Measurements from ENCODE around the gene CTDSP1. TPM values are rescaled to one million over a fixed set of nuclear protein-coding genes. Genes with fewer than 3 reads are reported as not detected.

CTDSP1 gene
- total RNA-seq, 6 experiments from 2014 or later = 55.1 to 95.9 (median 75.6) TPM

DNA sequence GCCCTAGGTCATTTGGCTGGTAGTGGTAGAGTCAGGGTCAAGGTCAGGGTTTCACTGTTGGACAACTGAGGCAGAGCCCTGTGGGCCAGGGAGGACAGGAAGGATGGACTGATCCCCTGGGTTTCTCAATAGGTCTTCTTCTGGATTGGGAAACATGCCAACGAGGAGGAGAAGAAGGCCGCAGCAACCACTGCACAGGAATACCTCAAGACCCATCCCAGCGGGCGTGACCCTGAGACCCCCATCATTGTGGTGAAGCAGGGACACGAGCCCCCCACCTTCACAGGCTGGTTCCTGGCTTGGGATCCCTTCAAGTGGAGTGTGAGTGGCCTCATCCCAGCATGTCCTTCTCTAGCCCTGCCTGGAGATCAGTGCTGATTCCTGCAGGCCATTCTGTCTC lies 37.3 kb downstream of the CTDSP1 start:
- WGBS (ENCODE audit: insufficient coverage, low coverage, low lambda C conversion rate, missing lambda C conversion rate) = 71% methylated on average over 5 of the region's 5 CpGs
- no peak overlapping the region for H3K4me3 ChIP-seq
- H3K36me3 ChIP-seq = peaks cover 0 to 20% (median 0%) of the 10 kb centered on the region in 4 donors
- ATAC-seq (no peak), DNase-seq (peak in 1 of 3 donors; percentile 27)
- H3K9me3 ChIP-seq = no peaks in the 10 kb centered on the region
- no peaks in the 10 kb centered on the region for H3K27me3 ChIP-seq
- TF ChIP-seq, protein P1, sequence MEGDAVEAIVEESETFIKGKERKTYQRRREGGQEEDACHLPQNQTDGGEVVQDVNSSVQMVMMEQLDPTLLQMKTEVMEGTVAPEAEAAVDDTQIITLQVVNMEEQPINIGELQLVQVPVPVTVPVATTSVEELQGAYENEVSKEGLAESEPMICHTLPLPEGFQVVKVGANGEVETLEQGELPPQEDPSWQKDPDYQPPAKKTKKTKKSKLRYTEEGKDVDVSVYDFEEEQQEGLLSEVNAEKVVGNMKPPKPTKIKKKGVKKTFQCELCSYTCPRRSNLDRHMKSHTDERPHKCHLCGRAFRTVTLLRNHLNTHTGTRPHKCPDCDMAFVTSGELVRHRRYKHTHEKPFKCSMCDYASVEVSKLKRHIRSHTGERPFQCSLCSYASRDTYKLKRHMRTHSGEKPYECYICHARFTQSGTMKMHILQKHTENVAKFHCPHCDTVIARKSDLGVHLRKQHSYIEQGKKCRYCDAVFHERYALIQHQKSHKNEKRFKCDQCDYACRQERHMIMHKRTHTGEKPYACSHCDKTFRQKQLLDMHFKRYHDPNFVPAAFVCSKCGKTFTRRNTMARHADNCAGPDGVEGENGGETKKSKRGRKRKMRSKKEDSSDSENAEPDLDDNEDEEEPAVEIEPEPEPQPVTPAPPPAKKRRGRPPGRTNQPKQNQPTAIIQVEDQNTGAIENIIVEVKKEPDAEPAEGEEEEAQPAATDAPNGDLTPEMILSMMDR (IDR thresholded peaks at IDR 0.05) = no peak
- intact Hi-C loops (cut with DNase I) = no loop called here
- no peak overlapping the region for H3K27ac ChIP-seq
- peaks cover 0 to 5% (median 0%) of the 10 kb centered on the region in 4 donors for H3K4me1 ChIP-seq

- no peak for ATAC-seq
- no CpG with 5 or more reads among the region's 1 CpG for WGBS (ENCODE audit: insufficient coverage, low coverage, low lambda C conversion rate, missing lambda C conversion rate)
- TF ChIP-seq, protein P1 (IDR thresholded peaks at IDR 0.05) = no peak
- no peak for TF ChIP-seq POLR2A (IDR thresholded peaks at IDR 0.05)
Observed at GRCh38 chr2:218437969-218438368, 38.3 kb downstream of the CTDSP1 start.

DNA sequence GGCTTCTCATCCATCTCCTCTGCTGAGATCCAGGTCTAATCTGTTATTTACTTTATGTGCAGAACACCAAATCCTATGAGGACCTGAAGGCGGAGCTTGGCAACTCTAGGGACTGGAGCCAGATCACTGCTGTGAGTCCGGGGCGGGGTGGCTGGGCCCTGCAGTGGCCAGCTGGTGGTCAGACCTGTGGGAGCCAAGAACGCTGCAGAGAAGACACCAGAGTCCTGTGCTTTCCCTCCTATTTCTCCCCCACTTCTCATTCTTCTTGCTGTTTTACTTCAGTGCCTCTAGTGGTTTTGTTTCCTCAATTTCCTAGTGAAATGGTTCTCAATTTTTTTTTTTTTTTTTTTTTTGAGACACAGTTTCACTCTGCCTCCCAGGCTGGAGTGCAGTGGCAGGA lies 38.9 kb downstream of the CTDSP1 start:
- H3K9me3 ChIP-seq = no peaks in the 10 kb centered on the region
- no peak overlapping the region for H3K4me3 ChIP-seq
- H3K27me3 ChIP-seq = no peaks in the 10 kb centered on the region
- peaks cover 0 to 5% (median under 1%) of the 10 kb centered on the region in 4 donors for H3K4me1 ChIP-seq
- H3K27ac ChIP-seq = no peak overlapping the region
- ATAC-seq (peak in 3 of 4 donors; percentile 30 to 46 (median 37)), DNase-seq (peak in 1 of 3 donors; percentile 37)
- no peak for TF ChIP-seq POLR2A (IDR thresholded peaks at IDR 0.05)
- TF ChIP-seq, protein P1 (IDR thresholded peaks at IDR 0.05) = no peak
- intact Hi-C loops (cut with DNase I) = no loop called here
- WGBS (ENCODE audit: insufficient coverage, low coverage, low lambda C conversion rate, missing lambda C conversion rate) = 63% methylated on average over 1 of the region's 4 CpGs
- H3K36me3 ChIP-seq = peaks cover 0 to 19% (median 0%) of the 10 kb centered on the region in 4 donors

More at GRCh38 chr2:218437969-218438368, 38.3 kb downstream of the CTDSP1 start:
- H3K36me3 ChIP-seq = peaks cover 0 to 20% (median 0%) of the 10 kb centered on the region in 4 donors
- H3K9me3 ChIP-seq = no peaks in the 10 kb centered on the region
- H3K4me1 ChIP-seq = peaks cover 0 to 5% (median 0%) of the 10 kb centered on the region in 4 donors
- DNase-seq = no peak
- H3K27ac ChIP-seq = no peak overlapping the region
- intact Hi-C loops (cut with DNase I) = no loop called here
- H3K4me3 ChIP-seq = no peak overlapping the region
- H3K27me3 ChIP-seq = no peaks in the 10 kb centered on the region

- peak; percentile 94 to 99 (median 96) for ATAC-seq
- TF ChIP-seq POLR2A (IDR thresholded peaks at IDR 0.05) = peak; percentile 30
- TF ChIP-seq, protein P1 (IDR thresholded peaks at IDR 0.05) = no peak
- H3K4me3 ChIP-seq = no peak overlapping the region
- peak; percentile 74 to 92 (median 84) for DNase-seq
- peaks cover 0 to 36% (median 9%) of the 10 kb centered on the region in 4 donors for H3K4me1 ChIP-seq
- no peaks in the 10 kb centered on the region for H3K27me3 ChIP-seq
- H3K27ac ChIP-seq = peak overlapping the region in 2 of 3 donors; percentile 59 to 67
- WGBS (ENCODE audit: insufficient coverage, low coverage, low lambda C conversion rate, missing lambda C conversion rate) = 64% methylated on average over 6 of the region's 7 CpGs
- intact Hi-C loops (cut with DNase I) = no loop called here
- H3K9me3 ChIP-seq = no peaks in the 10 kb centered on the region
- peaks cover 0 to 27% (median 4%) of the 10 kb centered on the region in 4 donors for H3K36me3 ChIP-seq
Observed at GRCh38 chr2:218444692-218445357, 45.2 kb downstream of the CTDSP1 start.

All from right lobe of liver (tissue), 6 donors.